DND-41 (cell line): ENCODE data around the gene AEBP2.

ENCODE experiments used
- EZH2 ChIP-seq: IDR thresholded peaks from 3 replicates; pipeline ENCODE4 v1.6.1; 2012; ENCODE audit warnings: borderline replicate concordance, low read depth, mild to moderate bottlenecking, moderate library complexity, low read length, inconsistent platforms; ENCODE audit not compliant: severe bottlenecking
- TF ChIP-seq, protein P1 (sequence below): IDR thresholded peaks from 2 replicates; pipeline ENCODE4 v1.5.1; 2012; ENCODE audit warnings: borderline replicate concordance, low read length, moderate library complexity, mild to moderate bottlenecking; ENCODE audit not compliant: poor library complexity, severe bottlenecking; ENCODE audit errors: extremely low read depth

DNA sequence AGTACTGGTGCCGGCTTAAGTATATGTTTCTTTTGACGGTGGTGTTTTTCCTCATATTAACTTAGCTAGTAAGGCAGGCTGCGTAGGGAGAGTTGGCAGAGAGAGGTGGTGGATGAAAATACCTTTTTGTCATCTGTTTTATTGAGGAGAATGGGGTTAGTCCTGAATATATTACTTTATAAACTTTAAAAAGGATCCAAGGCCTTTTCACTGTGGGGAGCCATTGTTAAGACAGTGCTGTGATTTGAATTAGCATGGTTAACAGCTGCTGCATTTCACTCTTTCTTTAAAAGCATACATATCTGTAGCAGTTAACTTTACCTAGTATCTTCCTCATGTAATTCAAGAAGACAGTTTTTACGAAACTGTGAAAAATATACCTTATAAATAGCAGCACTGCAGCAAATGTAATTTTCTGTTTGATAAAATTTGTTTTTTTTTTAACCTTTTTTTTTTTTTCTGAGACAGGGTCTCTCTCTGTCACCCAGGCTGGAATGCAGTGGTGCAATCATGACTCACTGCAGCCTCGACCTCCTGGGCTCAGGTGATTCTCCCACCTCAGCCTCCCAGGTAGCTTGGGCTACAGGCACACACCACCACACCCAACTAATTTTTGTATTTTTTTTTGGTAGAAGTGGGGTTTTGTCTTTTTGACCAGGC lies 57.1 kb downstream of the AEBP2 start:
- TF ChIP-seq, protein P1, sequence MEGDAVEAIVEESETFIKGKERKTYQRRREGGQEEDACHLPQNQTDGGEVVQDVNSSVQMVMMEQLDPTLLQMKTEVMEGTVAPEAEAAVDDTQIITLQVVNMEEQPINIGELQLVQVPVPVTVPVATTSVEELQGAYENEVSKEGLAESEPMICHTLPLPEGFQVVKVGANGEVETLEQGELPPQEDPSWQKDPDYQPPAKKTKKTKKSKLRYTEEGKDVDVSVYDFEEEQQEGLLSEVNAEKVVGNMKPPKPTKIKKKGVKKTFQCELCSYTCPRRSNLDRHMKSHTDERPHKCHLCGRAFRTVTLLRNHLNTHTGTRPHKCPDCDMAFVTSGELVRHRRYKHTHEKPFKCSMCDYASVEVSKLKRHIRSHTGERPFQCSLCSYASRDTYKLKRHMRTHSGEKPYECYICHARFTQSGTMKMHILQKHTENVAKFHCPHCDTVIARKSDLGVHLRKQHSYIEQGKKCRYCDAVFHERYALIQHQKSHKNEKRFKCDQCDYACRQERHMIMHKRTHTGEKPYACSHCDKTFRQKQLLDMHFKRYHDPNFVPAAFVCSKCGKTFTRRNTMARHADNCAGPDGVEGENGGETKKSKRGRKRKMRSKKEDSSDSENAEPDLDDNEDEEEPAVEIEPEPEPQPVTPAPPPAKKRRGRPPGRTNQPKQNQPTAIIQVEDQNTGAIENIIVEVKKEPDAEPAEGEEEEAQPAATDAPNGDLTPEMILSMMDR, result no peak
- no peak for TF ChIP-seq EZH2
